PC-9 (cell line): ENCODE measurements around the gene MKNK2. TPM values are rescaled to one million over a fixed set of nuclear protein-coding genes. Genes with fewer than 3 reads are reported as not detected.

Source experiments
- BruUV-seq: library from RNA; stranded (reverse); fragments of 400-500 nt; replicated peaks from 2 replicates; lab custom pipeline; 2021; lab: Mats Ljungman, UMichigan
- CTCF ChIA-PET: fragments of 300-600 bp; sonication (Branson Sonifier 250); formaldehyde crosslinking; loops from one replicate; lab custom pipeline; 2022; ENCODE audit warnings: antibody characterized with exemption; lab: Charles Lee
- POLR2A ChIA-PET: fragments of 300-600 bp; sonication (Branson Sonifier 250); formaldehyde crosslinking; loops from one replicate; lab custom pipeline; 2022; ENCODE audit warnings: antibody characterized with exemption; ENCODE audit not compliant: unreplicated experiment; lab: Charles Lee
- DNase-seq, 2 experiments: peaks; one replicate each; pipeline versions ENCODE4 v3.0.0 to v3.0.0-alpha.2; 2015 to 2022; ENCODE audit warnings: mixed read lengths in 1 of 2
- H2AFZ ChIP-seq: fragments of 200-600 bp; sonication (generic); 2 replicates; pipeline ENCODE4 v1.8.1; 2017; ENCODE audit warnings: antibody characterized with exemption
- H3F3A ChIP-seq: fragments of 200-600 bp; sonication (generic); 2 replicates; pipeline ENCODE4 v1.8.1; 2017; ENCODE audit warnings: antibody characterized with exemption, mild to moderate bottlenecking, low read depth; ENCODE audit not compliant: insufficient read depth
- H3K27ac ChIP-seq: fragments of 200-600 bp; sonication (generic); 2 replicates; pipeline ENCODE4 v1.6.1; 2016; ENCODE audit warnings: mixed run types
- H3K27me3 ChIP-seq: fragments of 200-600 bp; sonication (generic); 2 replicates; pipeline ENCODE4 v1.6.1; 2016; ENCODE audit warnings: low read depth, mixed run types; ENCODE audit not compliant: insufficient read depth
- H3K36me3 ChIP-seq: fragments of 200-600 bp; sonication (generic); 2 replicates; pipeline ENCODE4 v1.6.1; 2016; ENCODE audit warnings: low read depth, mixed run types
- H3K4me1 ChIP-seq: fragments of 200-600 bp; sonication (generic); replicated peaks from 2 replicates; pipeline ENCODE4 v1.6.1; 2016; ENCODE audit warnings: mixed run types; ENCODE audit not compliant: insufficient read depth
- H3K4me2 ChIP-seq: fragments of 200-600 bp; sonication (generic); 2 replicates; pipeline ENCODE4 v1.6.1; 2017; ENCODE audit warnings: mixed run types
- H3K4me3 ChIP-seq: fragments of 200-600 bp; sonication (generic); 2 replicates; pipeline ENCODE4 v1.6.1; 2016; ENCODE audit warnings: mixed run types
- H3K79me2 ChIP-seq: fragments of 200-600 bp; sonication (generic); 2 replicates; pipeline ENCODE4 v1.6.1; 2017; ENCODE audit warnings: low read depth, mixed run types
- H3K9me2 ChIP-seq: fragments of 200-600 bp; sonication (generic); 2 replicates; pipeline ENCODE4 v1.8.1; 2017; ENCODE audit warnings: mild to moderate bottlenecking; ENCODE audit not compliant: insufficient read depth
- H3K9me3 ChIP-seq: fragments of 200-600 bp; sonication (generic); 2 replicates; pipeline ENCODE4 v1.8.1; 2016; ENCODE audit warnings: low read depth; ENCODE audit not compliant: insufficient read depth
- H4K20me1 ChIP-seq: fragments of 200-600 bp; sonication (generic); 2 replicates; pipeline ENCODE4 v1.8.1; 2017; ENCODE audit not compliant: insufficient read depth
- CTCF ChIP-seq: fragments of 200-600 bp; sonication (generic); conservative IDR thresholded peaks from 2 replicates; pipeline ENCODE4 v1.6.1; 2017; ENCODE audit warnings: mixed run types, antibody characterized with exemption, mild to moderate bottlenecking, moderate library complexity
- EZH2 ChIP-seq: fragments of 200-600 bp; sonication (generic); IDR thresholded peaks from 2 replicates; pipeline ENCODE4 v1.8.0; 2017; ENCODE audit warnings: antibody characterized with exemption, low read depth
- intact Hi-C: fragments of 100-400 bp; cut with micrococcal nuclease; formaldehyde crosslinking; loops from one replicate; pipeline ENCODE4 v1.10.0; 2022; ENCODE audit not compliant: unreplicated experiment
- total RNA-seq: library from RNA; stranded (reverse); gene quantifications from 2 replicates; pipeline ENCODE4 v1.2.3, GENCODE V29; 2021

Gene MKNK2
- total RNA-seq, 1 experiment from 2014 or later = 132 TPM

- Histone ChIP-seq H3F3A (peaks cover 10% of the 10 kb centered on the region; the same call in 1 of the 2 replicates), H3K9me2 (no peaks in the 10 kb centered on the region), H3K4me3 (no peak overlapping the region), H3K4me2 (no peak overlapping the region), H3K9me3 (no peaks in the 10 kb centered on the region), H2AFZ (no peak overlapping the region), H3K79me2 (no peaks in the 10 kb centered on the region), H3K27ac (no peak overlapping the region), H4K20me1 (peaks cover 12% of the 10 kb centered on the region; the same call in 1 of the 2 replicates), H3K4me1 (no peaks in the 10 kb centered on the region), H3K27me3 (no peaks in the 10 kb centered on the region), H3K36me3 (no peaks in the 10 kb centered on the region)
- BruUV-seq = no TSS peak
- intact Hi-C loops = no loop called here
- TF ChIP-seq CTCF = no peak
- no peak for TF ChIP-seq EZH2
- POLR2A ChIA-PET = no interaction called here
- no peak for DNase-seq
- CTCF ChIA-PET = interaction anchor here (0.6 kb wide), 1 partner anchor 111 kb away, joined by 5 read pairs; no protein-coding TSS in a partner anchor
Measured at GRCh38 chr19:2039959-2040646, 10.9 kb downstream of the MKNK2 start.

DNA sequence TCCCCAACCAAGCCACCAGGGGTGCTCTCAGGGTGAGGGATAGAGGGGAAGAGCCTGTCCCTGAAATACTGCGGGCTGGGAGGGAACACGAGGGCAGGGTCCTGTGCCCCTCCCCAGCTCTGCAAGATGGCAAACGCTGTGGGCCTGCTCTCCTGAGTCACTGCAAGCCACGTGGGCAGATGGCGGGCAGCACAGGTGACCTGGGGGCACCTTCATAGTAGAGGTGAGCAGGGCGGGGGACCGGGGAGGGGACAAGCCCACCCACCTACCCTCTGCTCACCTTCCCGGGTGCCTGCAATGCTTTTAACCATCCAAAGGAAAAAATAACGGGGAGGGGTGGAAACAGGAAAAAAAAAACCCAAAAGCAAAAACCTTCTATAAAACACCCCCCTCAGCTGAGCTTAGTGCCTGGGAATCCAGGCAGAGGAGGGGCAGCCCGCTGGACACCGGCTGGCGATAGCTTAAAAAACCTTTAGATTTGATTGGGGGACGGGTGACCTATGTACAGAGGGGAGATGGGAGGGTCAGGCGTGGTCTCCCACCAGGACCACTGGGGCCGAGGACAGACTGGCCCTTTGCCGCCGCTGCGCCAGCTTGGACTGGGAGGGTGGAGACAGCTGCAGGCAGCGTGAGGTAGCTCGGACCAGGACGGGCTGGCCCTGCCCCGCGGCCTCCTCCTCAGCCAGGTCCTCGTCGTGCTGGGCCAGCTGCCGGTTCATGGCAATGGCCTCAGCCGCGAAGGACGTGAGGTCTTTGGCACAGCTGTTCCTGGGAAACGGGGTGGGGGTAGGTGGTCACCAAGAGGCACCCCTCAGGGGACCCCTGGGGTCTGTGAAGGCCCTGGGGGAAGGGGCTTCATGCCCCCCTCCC lies 11.7 kb downstream of the MKNK2 start:
- Histone ChIP-seq H2AFZ (no peak overlapping the region), H3K4me2 (no peak overlapping the region), H4K20me1 (0 out of 2 replicates have a peak, but pooled peaks cover 4% of the 10 kb centered on the region), H3K4me1 (no peaks in the 10 kb centered on the region; the same call in 1 of the 2 replicates), H3K27me3 (no peaks in the 10 kb centered on the region), H3K9me3 (no peaks in the 10 kb centered on the region), H3K79me2 (no peaks in the 10 kb centered on the region), H3F3A (peaks cover 11% of the 10 kb centered on the region; the same call in 1 of the 2 replicates), H3K4me3 (no peak overlapping the region), H3K9me2 (no peaks in the 10 kb centered on the region), H3K36me3 (no peaks in the 10 kb centered on the region), H3K27ac (no peak overlapping the region)
- intact Hi-C loops = no loop called here
- no peak for DNase-seq
- CTCF ChIA-PET = interaction anchor here (0.6 kb wide), 1 partner anchor 110 kb away, joined by 5 read pairs; no protein-coding TSS in a partner anchor
- TF ChIP-seq CTCF (no peak), EZH2 (no peak)
- POLR2A ChIA-PET = no interaction called here
- BruUV-seq = no TSS peak

DNA sequence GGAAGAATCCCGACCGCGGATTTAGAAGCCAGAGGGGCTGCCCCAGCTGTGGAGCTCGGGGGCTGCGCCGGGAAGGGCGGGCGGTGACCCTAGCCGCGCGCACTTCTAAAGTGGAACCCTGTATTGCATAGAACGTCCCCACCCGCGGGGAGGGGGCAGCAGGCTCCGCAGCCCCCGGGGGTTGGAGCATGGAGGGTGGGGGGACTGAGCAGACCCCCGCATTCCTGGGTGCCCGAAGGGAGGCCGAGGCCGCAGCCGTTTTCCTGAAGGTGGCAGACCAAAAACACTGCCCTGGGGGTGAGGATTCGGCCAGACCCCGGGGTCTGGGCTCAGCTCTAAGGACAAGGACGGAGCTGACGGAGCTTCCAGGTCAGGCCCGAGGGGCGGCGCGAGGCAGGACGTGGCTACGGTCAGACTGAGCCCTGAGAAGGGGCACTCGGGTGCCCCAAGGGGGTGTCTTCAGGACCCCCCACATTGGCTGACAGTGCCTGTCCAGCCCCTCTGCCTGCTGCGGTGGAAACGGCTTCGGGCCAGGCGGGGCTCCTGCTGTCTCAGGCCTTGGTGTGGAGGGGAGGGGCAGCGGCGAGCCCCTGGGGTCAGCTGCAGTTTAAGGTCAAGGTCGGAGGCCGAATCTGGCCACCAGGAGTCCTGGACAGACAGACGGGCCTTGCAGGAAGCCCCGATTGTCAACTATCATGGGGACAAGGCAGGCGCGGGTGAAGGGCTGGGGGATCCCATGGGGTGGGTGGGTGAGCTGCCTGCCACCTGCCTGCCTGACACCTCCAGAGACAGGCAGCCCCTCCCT lies 12.6 kb downstream of the MKNK2 start:
- H3K27ac ChIP-seq = no peak overlapping the region
- no peaks in the 10 kb centered on the region for H3K9me3 ChIP-seq
- no peak overlapping the region for H2AFZ ChIP-seq
- H3K4me3 ChIP-seq = no peak overlapping the region
- TF ChIP-seq CTCF (no peak), EZH2 (no peak)
- H3K4me2 ChIP-seq = no peak overlapping the region
- ChIA-PET POLR2A (no interaction called here), CTCF (no interaction called here)
- H3K79me2 ChIP-seq = no peaks in the 10 kb centered on the region
- peaks cover 11% of the 10 kb centered on the region; the same call in 1 of the 2 replicates for H3F3A ChIP-seq
- intact Hi-C loops = no loop called here
- BruUV-seq = no TSS peak
- H3K9me2 ChIP-seq = no peaks in the 10 kb centered on the region
- H3K36me3 ChIP-seq = no peaks in the 10 kb centered on the region
- no peak for DNase-seq
- H4K20me1 ChIP-seq = no peaks in the 10 kb centered on the region
- H3K4me1 ChIP-seq = peaks cover 4% of the 10 kb centered on the region; the same call in 1 of the 2 replicates
- no peaks in the 10 kb centered on the region for H3K27me3 ChIP-seq
